NCI-H146 treated with DMSO at 0.1 percent for 48 hours (cell line): ENCODE measurements around the gene ZSWIM5.
"Not testable (repeated sequence)": the region's sequence is repeated elsewhere in the genome, so short reads cannot be mapped to it uniquely, and the experiment has no call there.

Experiments used
- DNase-seq: peaks from one replicate; lab custom pipeline; 2025; ENCODE audit not compliant: unreplicated experiment; lab: John Stamatoyannopoulos, UW

The ZSWIM5 gene

GRCh38 chr1:45205910-45206721, at the start of gene ZSWIM5:
Gene ZSWIM5 (minus strand): TSS chr1:45206605. CDS start chr1:45206350, 255 bp downstream.
- DNase-seq: no peak

GRCh38 chr1:45254490-45254889, 48.1 kb upstream of the ZSWIM5 start:
- no peak for DNase-seq

GRCh38 chr1:45250544-45250943, 44.1 kb upstream of the ZSWIM5 start:
- no peak for DNase-seq

GRCh38 chr1:45248004-45248403, 41.6 kb upstream of the ZSWIM5 start:
- DNase-seq: not testable (repeated sequence)

- DNase-seq: no peak
These were observed 40.4 kb upstream of the ZSWIM5 start for GRCh38 chr1:45246760-45247159.

- DNase-seq: not testable (repeated sequence)
These were observed 40.0 kb upstream of the ZSWIM5 start for GRCh38 chr1:45246359-45246758.

- no peak for DNase-seq
These were observed 38.3 kb upstream of the ZSWIM5 start for GRCh38 chr1:45244660-45245059.

GRCh38 chr1:45243476-45244343, 37.3 kb upstream of the ZSWIM5 start:
- no peak for DNase-seq

- DNase-seq: no peak
These were observed 32.4 kb upstream of the ZSWIM5 start for GRCh38 chr1:45238846-45239245.

- DNase-seq: no peak
These were observed 29.7 kb upstream of the ZSWIM5 start for GRCh38 chr1:45236136-45236535.

- DNase-seq: no peak
These were observed 24.1 kb upstream of the ZSWIM5 start for GRCh38 chr1:45230537-45230936.

GRCh38 chr1:45225598-45225997, 19.2 kb upstream of the ZSWIM5 start:
- DNase-seq: no peak

GRCh38 chr1:45223710-45224109, 17.3 kb upstream of the ZSWIM5 start:
- DNase-seq: not testable (repeated sequence)

- DNase-seq: no peak
These were observed 15.3 kb upstream of the ZSWIM5 start for GRCh38 chr1:45221716-45222115.

GRCh38 chr1:45216861-45217260, 10.5 kb upstream of the ZSWIM5 start:
- no peak for DNase-seq

GRCh38 chr1:45216200-45216541, 9.8 kb upstream of the ZSWIM5 start:
- no peak for DNase-seq

- no peak for DNase-seq
These were observed 9.2 kb upstream of the ZSWIM5 start for GRCh38 chr1:45215485-45216199.

GRCh38 chr1:45213892-45214291, 7.5 kb upstream of the ZSWIM5 start:
- DNase-seq: no peak

GRCh38 chr1:45211076-45211475, 4.7 kb upstream of the ZSWIM5 start:
- DNase-seq: no peak

- no peak for DNase-seq
These were observed 611 bp upstream of the ZSWIM5 start for GRCh38 chr1:45206808-45207623.
